Suprapubic skin (tissue), 4 donors: ENCODE data around the gene TMEM258. TPM values are rescaled to one million over a fixed set of nuclear protein-coding genes. Genes with fewer than 3 reads are reported as not detected.

Experiments used
- DNase-seq, 2 donors: peaks; one replicate each; pipeline ENCODE4 v3.0.0-alpha.2; 2019; ENCODE audit warnings: low spot score in 2 of 2
- H3K27ac ChIP-seq: fragments of 200-600 bp; sonication (generic); one replicate; pipeline ENCODE4 v1.5.1; 2019
- H3K27me3 ChIP-seq: fragments of 200-600 bp; sonication (generic); one replicate; pipeline ENCODE4 v1.5.1; 2019
- H3K36me3 ChIP-seq: fragments of 200-600 bp; sonication (generic); one replicate; pipeline ENCODE4 v1.5.1; 2019
- H3K4me1 ChIP-seq: fragments of 200-600 bp; sonication (generic); one replicate; pipeline ENCODE4 v1.5.1; 2019
- H3K4me3 ChIP-seq: fragments of 200-600 bp; sonication (generic); one replicate; pipeline ENCODE4 v1.5.1; 2019; ENCODE audit warnings: mild to moderate bottlenecking
- H3K9me3 ChIP-seq: fragments of 200-600 bp; sonication (generic); one replicate; pipeline ENCODE4 v1.5.1; 2019
- CTCF ChIP-seq, 2 donors: fragments of 200-600 bp in 1 of 2; fragments of 450-650 bp in 1 of 2; sonication (generic) in 1 of 2; IDR thresholded peaks; one replicate each; pipeline ENCODE4 v1.5.1; 2016 to 2019; ENCODE audit warnings: antibody characterized with exemption in 2 of 2, mild to moderate bottlenecking in 1 of 2, moderate library complexity in 1 of 2
- EP300 ChIP-seq: sonication (generic); formaldehyde crosslinking; IDR thresholded peaks from one replicate; pipeline ENCODE4 v1.6.1; 2017; ENCODE audit warnings: antibody characterized with exemption
- POLR2A ChIP-seq, 2 donors: fragments of 450-650 bp; IDR thresholded peaks; one replicate each; pipeline ENCODE4 v1.6.1; 2017; ENCODE audit warnings: antibody characterized with exemption in 2 of 2, mild to moderate bottlenecking in 2 of 2, moderate library complexity in 2 of 2
- POLR2AphosphoS5 ChIP-seq, 3 donors: sonication (generic); formaldehyde crosslinking; IDR thresholded peaks; one replicate each; pipeline ENCODE4 v1.6.1; 2017; ENCODE audit warnings: antibody characterized with exemption in 3 of 3
- WGBS: methylation state at CpG from one replicate; pipeline ENCODE4 v1.1.5; 2018; 5-methylcytosine and 5-hydroxymethylcytosine counted together
- total RNA-seq, 4 donors: library from RNA; depleted of rRNA; stranded (reverse); fragments of >200 nt; gene quantifications; one replicate each; pipeline ENCODE4 v1.1.0, GENCODE V29; 2016

The TMEM258 gene
- total RNA-seq, 4 donors from 2014 or later, result 29.7 to 44.8 (median 35.9) TPM

- no peak overlapping the region for H3K4me3 ChIP-seq
- peaks cover 32% of the 10 kb centered on the region for H3K36me3 ChIP-seq
- no peaks in the 10 kb centered on the region for H3K9me3 ChIP-seq
- H3K27ac ChIP-seq, result no peak overlapping the region
- TF ChIP-seq POLR2AphosphoS5 (IDR thresholded peaks at IDR 0.05), result no peak
- no peak for TF ChIP-seq CTCF (IDR thresholded peaks at IDR 0.05)
- TF ChIP-seq POLR2A (IDR thresholded peaks at IDR 0.05), result no peak
- no peak for TF ChIP-seq EP300
- H3K4me1 ChIP-seq, result peaks cover 10% of the 10 kb centered on the region
- 95% methylated on average over 11 of the region's 20 CpGs for WGBS
- DNase-seq, result no peak
- H3K27me3 ChIP-seq, result no peaks in the 10 kb centered on the region
Observed at GRCh38 chr11:61744181-61744580, 48.2 kb downstream of the TMEM258 start.

GRCh38 chr11:61743486-61744095 lies 48.8 kb downstream of the TMEM258 start:
- no peak overlapping the region for H3K27ac ChIP-seq
- DNase-seq, result no peak
- TF ChIP-seq POLR2AphosphoS5 (IDR thresholded peaks at IDR 0.05), result no peak
- no peak for TF ChIP-seq POLR2A (IDR thresholded peaks at IDR 0.05)
- WGBS, result 93% methylated on average over 23 of the region's 42 CpGs
- H3K27me3 ChIP-seq, result no peaks in the 10 kb centered on the region
- peaks cover 10% of the 10 kb centered on the region for H3K4me1 ChIP-seq
- no peaks in the 10 kb centered on the region for H3K9me3 ChIP-seq
- H3K4me3 ChIP-seq, result no peak overlapping the region
- H3K36me3 ChIP-seq, result peaks cover 32% of the 10 kb centered on the region

- H3K9me3 ChIP-seq, result no peaks in the 10 kb centered on the region
- no peak for DNase-seq
- TF ChIP-seq POLR2AphosphoS5 (IDR thresholded peaks at IDR 0.05) (no peak), POLR2A (IDR thresholded peaks at IDR 0.05) (no peak)
- peaks cover 32% of the 10 kb centered on the region for H3K36me3 ChIP-seq
- H3K27ac ChIP-seq, result no peak overlapping the region
- H3K4me1 ChIP-seq, result peaks cover 4% of the 10 kb centered on the region
- no peak overlapping the region for H3K4me3 ChIP-seq
- 65% methylated on average over 6 of the region's 7 CpGs for WGBS
- H3K27me3 ChIP-seq, result peaks cover 2% of the 10 kb centered on the region
Observed at GRCh38 chr11:61742391-61742790, 50.0 kb downstream of the TMEM258 start.

GRCh38 chr11:61739966-61740365 lies 52.4 kb downstream of the TMEM258 start:
- peaks cover 2% of the 10 kb centered on the region for H3K27me3 ChIP-seq
- H3K27ac ChIP-seq, result no peak overlapping the region
- no peak for DNase-seq
- H3K4me3 ChIP-seq, result no peak overlapping the region
- 73% methylated on average over 4 of the region's 7 CpGs for WGBS
- TF ChIP-seq EP300 (no peak), POLR2AphosphoS5 (IDR thresholded peaks at IDR 0.05) (no peak), CTCF (IDR thresholded peaks at IDR 0.05) (no peak), POLR2A (IDR thresholded peaks at IDR 0.05) (no peak)
- H3K9me3 ChIP-seq, result no peaks in the 10 kb centered on the region
- peaks cover 51% of the 10 kb centered on the region for H3K36me3 ChIP-seq
- peaks cover 3% of the 10 kb centered on the region for H3K4me1 ChIP-seq

- peaks cover 51% of the 10 kb centered on the region for H3K36me3 ChIP-seq
- no peak for DNase-seq
- no peak for TF ChIP-seq POLR2A (IDR thresholded peaks at IDR 0.05)
- TF ChIP-seq POLR2AphosphoS5 (IDR thresholded peaks at IDR 0.05), result no peak
- no peak for TF ChIP-seq EP300
- TF ChIP-seq CTCF (IDR thresholded peaks at IDR 0.05), result no peak
Observed at GRCh38 chr11:61739413-61739812, 53.0 kb downstream of the TMEM258 start.

More at GRCh38 chr11:61739413-61739812, 53.0 kb downstream of the TMEM258 start:
- Histone ChIP-seq H3K9me3 (no peaks in the 10 kb centered on the region), H3K4me3 (no peak overlapping the region), H3K4me1 (peaks cover 3% of the 10 kb centered on the region), H3K27me3 (peaks cover 2% of the 10 kb centered on the region), H3K27ac (no peak overlapping the region)
- 86% methylated on average over 11 of the region's 15 CpGs for WGBS

Other genes with a start within 250 kb of the TMEM258 start
- 1 to 10 TPM; 5.4 to 8.4 (median 7.5) TPM for gene SYT7, start 211.5 kb downstream of the TMEM258 start, total RNA-seq
- 1 to 10 TPM in 1 of 4 donors, under 1 TPM in 3; 0.64 to 1.2 (median 0.87) TPM for gene DAGLA, start 112.2 kb downstream of the TMEM258 start, total RNA-seq
- gene MYRF, start 40.0 kb downstream of the TMEM258 start, total RNA-seq, result 1 to 10 TPM in 1 of 4 donors, under 1 TPM in 3; 0.24 to 2.8 (median 0.83) TPM
- gene FEN1, start 312 bp upstream of the TMEM258 start, total RNA-seq, result 10 to 100 TPM in 2 of 4 donors, 1 to 10 TPM in 2; 6.9 to 14.0 (median 9.2) TPM
- gene FADS1, start 24.4 kb upstream of the TMEM258 start, total RNA-seq, result 10 to 100 TPM; 16.4 to 69.6 (median 46.6) TPM
- gene FADS2, start 35.7 kb upstream of the TMEM258 start, total RNA-seq, result 100 to 1,000 TPM; 130 to 455 (median 327) TPM
- 10 to 100 TPM; 12.7 to 24.7 (median 17.9) TPM for gene FADS3, start 98.9 kb upstream of the TMEM258 start, total RNA-seq
- 1 to 10 TPM; 2.6 to 8.9 (median 5.4) TPM for gene RAB3IL1, start 125.0 kb upstream of the TMEM258 start, total RNA-seq
- gene BEST1, start 157.8 kb upstream of the TMEM258 start, total RNA-seq, result 1 to 10 TPM; 1.5 to 4.1 (median 2.5) TPM
- 1,000 to 10,000 TPM in 2 of 4 donors, 100 to 1,000 TPM in 2; 578 to 1,480 (median 967) TPM for gene FTH1, start 175.0 kb upstream of the TMEM258 start, total RNA-seq